HG02678 (cell line): ENCODE data around the gene NR5A1.

Source experiments
- ATAC-seq: cut with Tn5 transposase; IDR thresholded peaks from one replicate; pipeline ENCODE4 v1.9.1; 2021; ENCODE audit warnings: mild to moderate bottlenecking, moderate library complexity; ENCODE audit not compliant: unreplicated experiment

NR5A1 gene

DNA sequence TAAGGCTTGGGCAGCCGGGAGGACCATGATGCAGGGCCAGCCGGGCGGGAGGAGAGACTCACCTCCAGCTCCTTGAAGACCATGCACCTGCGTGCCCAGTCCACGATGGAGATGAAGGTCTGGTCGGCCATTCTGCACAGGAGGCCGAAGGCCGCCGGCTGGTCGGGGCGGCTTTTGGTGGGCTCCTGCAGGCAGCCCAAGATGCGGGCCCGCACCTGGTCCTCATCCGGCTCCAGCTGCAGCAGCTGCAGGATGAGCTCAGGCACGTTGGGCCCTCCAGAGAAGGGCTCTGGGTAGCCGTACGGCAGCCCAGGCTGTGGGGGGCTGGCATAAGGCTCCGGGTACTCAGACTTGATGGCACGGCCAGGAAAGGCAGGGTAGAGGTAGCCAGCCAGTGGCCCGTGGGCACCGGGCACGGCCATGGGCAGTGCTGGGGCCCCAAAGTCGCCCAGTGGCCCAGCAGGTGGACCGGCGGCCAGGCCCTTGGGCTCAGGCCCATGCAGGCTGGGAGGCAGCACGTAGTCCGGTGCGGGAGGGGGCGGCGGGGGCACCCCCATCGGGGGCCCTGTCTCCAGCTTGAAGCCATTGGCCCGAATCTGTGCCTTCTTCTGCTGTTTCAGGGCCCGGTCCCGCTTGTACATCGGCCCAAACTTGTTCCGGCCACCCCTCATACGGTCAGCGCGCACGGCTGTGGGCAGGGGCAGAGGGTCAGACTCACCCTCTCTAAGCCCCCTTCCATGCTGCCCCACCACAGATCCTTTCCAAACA is 7.0 kb downstream of the NR5A1 start:
- ATAC-seq: no peak

DNA sequence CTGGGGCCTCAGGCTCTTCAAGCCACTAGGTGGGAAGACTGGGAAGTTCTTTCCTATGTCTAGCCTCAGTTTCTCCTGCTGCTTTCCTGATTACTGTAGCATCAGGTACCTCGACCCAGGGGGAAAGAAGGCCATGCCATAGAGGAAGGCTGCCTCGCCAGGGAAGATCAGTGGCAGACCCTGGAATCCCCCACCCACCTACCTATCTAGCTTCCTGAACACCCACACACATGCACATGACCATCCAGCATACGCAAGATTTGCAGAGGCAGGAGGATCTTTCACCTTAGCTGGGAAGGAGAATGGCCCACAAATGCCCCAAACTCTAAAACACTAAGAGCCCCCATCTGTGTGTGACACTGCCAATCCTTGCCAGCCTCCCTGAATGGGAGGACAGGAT is 8.0 kb downstream of the NR5A1 start:
- no peak for ATAC-seq

DNA sequence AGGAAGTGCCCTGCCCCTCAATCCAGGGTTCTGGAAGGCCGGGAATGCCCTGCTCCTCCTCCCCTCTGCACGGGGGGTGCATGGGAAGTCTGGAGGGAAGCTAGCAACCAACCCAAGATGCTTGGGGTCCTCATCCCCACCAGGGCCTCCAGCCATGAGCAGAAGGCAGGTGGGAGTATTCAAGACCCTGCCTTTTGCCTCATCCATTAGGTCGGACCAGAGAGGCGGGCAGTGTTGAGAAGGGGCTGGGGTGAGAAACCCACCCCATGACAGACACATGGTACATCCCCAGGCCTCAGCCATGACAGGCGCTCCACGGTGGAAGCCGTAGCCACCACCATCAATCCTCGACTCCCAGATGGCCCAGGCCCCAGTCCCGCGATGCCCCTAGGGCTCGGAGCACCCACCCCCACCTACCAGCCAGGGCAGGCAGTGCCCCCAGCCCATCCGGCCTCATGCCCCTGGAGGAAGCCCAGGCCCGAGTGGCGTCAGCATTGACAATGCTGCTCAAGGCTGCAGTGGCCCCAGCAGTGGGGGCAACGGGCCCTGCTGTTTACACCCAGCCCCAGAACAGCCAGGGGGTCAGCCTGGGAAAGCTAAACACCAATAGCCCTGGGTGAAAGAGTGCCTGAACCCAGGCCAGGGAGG is 8.6 kb downstream of the NR5A1 start:
- no peak for ATAC-seq

GRCh38 chr9:124498040-124498439 is 9.2 kb downstream of the NR5A1 start:
- no peak for ATAC-seq

DNA sequence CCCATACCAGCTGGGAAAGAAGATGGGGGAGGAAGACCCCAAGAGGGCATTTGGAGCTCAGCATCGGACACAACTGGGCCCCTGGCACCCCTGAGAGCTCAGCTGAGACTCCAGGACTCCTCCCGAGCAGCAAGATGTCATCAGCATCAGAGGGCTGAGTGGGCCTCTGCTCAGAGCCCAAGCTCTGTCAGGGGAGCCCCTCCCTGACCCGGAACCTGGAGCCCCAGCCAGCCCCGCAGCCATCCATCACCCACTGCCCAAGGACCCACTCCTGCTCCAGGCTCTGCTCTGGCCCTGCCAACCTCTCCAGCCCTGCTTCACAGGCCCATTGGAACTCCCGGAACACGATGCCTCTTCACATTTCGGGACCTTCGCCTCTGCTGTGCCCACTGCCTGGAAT is 9.8 kb downstream of the NR5A1 start:
- ATAC-seq: no peak

DNA sequence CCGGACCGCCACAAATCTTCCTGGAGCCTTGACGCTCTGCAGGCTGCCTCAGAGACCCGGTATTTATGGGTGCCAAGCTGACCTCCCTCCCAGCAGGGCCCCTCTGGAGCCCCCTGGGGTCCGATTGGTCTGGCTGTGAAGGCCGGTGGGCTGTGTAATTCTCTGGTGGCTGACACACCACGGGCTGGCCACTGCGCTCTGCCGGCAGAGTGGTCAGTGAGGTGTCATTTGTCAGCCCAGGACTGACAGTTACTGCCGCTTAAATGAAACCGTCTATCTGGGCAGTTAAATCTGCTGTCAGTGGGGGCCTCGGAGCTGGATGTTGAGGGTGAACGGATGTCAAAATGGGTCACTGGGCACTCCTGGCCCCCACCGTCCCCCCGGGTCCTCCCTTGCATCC is 10.7 kb downstream of the NR5A1 start:
- no peak for ATAC-seq

DNA sequence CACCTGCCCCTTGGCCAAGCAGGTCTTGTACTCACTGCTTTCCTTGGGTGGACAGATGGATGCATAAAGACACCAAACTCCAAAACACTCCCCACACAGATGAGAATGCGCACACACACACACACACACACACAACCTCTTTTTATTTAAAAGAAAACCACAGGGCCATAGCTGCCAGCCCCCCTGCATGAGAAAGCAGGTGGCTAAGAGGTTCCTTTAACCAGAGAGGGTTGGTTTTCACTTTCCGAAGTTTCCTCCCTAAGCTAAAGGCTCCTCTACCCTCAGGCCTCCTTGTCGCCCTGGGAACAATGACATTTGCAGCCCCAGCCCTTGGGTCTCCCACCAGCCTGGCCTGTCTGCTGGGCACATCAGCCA is 11.1 kb downstream of the NR5A1 start:
- ATAC-seq: no peak

GRCh38 chr9:124495126-124496074 is 11.8 kb downstream of the NR5A1 start:
- ATAC-seq: no peak

- ATAC-seq: no peak
These were observed 13.3 kb downstream of the NR5A1 start for GRCh38 chr9:124493794-124494479.

- ATAC-seq: no peak
These were observed 14.0 kb downstream of the NR5A1 start for GRCh38 chr9:124493218-124493617.

DNA sequence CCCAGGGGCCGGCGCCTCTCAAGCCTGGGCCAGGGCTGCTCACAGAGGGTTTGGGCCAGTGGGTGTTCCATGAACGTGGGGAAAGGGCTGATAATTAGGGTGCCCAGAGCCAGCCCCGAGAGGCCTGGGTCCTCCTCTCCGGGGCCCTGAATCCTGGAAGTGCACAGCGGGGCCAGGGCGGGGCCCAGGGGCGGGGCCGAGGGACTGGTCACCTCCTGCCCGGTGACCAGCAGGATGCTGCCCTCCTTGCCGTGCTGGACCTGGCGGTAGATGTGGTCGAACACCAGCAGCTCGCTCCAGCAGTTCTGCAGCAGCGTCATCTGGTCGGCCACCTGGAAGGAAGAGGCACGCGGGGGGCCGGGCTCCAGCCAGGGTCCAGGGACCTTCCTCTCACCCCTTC is 14.4 kb downstream of the NR5A1 start:
- no peak for ATAC-seq

DNA sequence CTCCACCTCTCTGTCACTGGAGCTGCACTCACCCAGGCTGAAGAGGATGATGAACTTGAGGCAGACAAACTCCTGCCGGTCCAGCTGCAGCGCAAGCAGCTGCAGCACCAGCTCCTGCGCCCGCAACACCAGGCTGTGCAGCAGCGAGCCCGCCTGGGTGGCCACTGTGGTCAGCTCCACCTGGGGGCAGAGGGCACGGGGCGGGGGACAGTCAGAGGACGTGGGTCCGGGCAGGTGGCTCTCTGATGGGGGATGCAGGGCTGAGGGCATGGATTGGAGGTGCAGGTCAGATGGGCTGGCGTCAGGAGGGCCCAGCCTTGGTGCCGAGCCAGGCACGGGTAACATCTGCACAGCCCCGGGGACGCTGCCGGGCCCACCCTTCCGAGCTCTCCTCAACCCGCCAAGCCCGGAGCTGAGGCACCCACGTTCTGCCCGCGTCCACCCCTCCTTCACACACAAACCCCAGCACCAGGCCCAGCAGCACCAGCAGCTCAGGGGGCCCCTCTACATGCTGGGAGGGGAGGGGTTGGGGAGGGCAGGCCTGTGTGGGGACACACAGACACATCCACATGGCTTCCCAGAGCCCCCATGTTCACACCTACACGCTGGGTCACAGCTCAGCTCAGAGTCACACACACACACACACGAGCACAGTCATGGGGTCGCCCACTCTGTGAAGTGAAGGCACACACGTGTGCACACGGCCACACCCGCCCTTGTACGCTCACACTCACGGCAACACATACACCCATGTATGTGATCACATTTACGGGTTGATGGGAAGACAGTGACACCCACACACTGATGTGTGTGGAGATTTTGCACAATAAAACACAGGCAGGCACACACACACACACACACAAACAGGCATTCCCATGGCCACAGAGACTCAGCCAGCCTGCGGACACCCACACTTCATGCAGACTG is 15.9 kb downstream of the NR5A1 start:
- ATAC-seq: no peak

DNA sequence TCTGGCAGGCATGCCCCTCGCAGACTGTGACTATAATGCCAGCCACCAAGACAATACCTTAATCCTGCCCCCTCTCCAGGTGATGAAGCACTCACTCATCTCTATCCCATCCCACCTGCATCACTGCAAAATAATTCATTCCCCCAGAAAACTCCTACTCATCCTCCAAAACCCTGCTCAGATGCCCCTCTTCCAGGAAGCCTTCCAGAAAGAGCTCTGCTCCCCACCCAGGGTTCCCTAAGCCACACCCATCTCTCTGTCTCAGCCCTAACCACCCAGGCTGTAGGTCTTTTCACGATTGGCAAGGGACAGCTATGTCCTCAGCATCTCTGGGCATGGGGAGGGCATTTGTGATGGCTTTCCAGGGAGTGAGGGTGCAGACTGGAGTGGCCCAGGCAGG is 17.2 kb downstream of the NR5A1 start:
- no peak for ATAC-seq

DNA sequence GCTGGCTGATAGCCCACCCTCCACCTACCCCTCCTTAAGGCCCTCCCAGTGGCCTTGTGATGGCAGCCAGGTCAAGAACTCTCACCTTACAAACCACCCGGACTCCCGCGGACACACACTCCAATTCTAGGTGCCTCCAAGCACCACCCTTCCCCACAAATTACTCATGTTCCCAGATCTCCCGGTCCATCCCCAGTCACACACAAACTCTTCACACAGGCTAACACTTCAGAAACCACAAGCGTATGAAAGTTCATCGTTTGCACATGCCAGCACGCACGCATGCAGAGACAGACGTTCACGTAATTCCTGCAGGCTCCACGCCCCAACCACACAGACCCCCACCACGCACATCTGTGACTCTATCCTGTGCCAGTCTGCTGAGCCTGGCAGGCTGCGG is 18.0 kb downstream of the NR5A1 start:
- no peak for ATAC-seq

DNA sequence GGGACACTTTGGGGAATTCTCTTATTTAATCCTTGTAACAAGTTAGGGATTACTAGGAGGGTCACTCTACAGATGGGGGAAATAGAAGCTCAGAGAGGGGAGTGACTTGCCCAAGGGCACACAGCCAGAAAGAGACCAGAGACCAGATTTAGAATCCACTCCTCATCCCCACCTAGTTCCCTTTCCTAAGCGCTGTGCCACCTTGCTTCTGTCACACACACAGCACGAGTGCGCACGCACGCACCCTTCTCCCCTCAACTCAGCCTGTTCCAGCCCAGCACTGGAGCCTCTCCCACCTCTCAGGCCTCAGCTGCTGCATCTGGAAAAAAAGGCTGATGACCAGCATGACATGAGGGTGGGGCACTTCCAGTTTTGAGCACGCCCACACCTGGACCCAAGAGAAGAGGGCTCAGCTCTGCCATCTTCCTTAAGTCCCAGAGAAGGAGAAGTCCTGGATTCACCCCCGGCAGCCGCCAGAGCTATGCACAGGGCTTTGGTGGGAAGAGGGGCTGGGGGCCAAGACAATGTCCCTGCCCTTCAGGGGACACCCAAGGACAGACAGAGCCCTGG is 18.5 kb downstream of the NR5A1 start:
- no peak for ATAC-seq

GRCh38 chr9:124487260-124488182 is 19.7 kb downstream of the NR5A1 start:
- no peak for ATAC-seq

DNA sequence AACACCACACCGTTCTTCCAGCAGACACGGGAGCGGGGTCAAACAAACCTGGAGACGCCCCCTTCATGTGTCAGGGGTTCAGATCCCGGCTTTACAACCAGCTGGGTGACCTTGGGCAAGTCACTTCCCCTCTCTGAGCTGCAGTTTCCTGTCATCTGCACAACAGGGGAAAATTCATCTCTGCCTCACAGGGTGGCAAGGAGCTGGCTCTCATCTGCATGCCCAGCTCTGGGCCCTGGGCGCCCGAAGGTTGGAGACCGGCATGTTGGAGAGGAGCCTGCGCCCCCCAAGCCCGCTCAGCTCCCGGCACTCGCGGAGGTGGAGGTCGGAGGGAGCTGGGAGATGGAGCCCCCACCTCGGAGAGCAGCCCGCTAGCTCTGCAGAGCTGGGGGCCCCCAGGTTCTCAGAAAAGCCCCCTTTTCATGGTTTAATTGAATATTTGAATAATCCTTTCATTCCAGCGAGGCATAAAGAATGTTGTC is 20.4 kb downstream of the NR5A1 start:
- ATAC-seq: no peak

GRCh38 chr9:124485936-124486335 is 21.3 kb downstream of the NR5A1 start:
- ATAC-seq: no peak
